HG03196 (cell line): ENCODE measurements around the gene ELANE.

Source experiments
- ATAC-seq: cut with Tn5 transposase; IDR thresholded peaks from one replicate; pipeline ENCODE4 v1.9.1; 2021; ENCODE audit not compliant: unreplicated experiment

ELANE gene

GRCh38 chr19:861141-861755 is 9.1 kb downstream of the ELANE start:
- ATAC-seq = no peak

- ATAC-seq = no peak
Observed at GRCh38 chr19:861756-862580, 9.9 kb downstream of the ELANE start.

DNA sequence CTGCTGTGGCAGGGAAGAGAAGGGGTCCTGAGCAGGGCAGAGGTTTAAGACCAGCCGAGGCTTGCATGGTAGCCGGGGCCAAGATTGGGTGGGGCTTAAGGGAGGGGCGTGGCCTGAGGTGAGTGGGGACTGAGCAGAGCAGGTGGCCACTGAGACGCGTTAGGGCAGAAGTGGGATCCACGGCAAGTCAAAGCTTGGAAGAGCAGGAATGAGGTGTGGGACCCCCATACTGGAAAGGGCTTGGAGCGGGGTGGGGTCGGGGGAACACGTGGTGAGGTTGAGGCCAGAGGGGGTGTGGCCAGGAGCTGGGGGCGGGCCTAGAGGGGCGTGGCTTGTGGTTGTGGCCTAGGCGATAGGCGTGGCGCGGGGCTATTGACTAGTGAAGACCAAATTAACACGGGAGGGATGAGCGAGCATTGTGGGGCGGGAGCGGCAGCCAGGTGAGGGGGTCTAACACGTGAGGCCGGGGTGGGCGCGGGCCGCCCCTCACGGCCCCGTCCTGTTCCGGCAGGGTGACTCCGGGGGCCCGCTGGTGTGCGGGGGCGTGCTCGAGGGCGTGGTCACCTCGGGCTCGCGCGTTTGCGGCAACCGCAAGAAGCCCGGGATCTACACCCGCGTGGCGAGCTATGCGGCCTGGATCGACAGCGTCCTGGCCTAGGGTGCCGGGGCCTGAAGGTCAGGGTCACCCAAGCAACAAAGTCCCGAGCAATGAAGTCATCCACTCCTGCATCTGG is 10.6 kb downstream of the ELANE start:
- ATAC-seq = no peak

DNA sequence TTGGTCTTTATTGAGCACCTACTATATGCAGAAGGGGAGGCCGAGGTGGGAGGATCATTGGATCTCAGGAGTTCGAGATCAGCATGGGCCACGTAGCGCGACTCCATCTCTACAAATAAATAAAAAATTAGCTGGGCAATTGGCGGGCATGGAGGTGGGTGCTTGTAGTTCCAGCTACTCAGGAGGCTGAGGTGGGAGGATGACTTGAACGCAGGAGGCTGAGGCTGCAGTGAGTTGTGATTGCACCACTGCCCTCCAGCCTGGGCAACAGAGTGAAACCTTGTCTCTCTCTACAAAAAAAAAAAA is 11.2 kb downstream of the ELANE start:
- ATAC-seq = no peak

- ATAC-seq = no peak
Observed at GRCh38 chr19:866769-867300, 14.7 kb downstream of the ELANE start.

DNA sequence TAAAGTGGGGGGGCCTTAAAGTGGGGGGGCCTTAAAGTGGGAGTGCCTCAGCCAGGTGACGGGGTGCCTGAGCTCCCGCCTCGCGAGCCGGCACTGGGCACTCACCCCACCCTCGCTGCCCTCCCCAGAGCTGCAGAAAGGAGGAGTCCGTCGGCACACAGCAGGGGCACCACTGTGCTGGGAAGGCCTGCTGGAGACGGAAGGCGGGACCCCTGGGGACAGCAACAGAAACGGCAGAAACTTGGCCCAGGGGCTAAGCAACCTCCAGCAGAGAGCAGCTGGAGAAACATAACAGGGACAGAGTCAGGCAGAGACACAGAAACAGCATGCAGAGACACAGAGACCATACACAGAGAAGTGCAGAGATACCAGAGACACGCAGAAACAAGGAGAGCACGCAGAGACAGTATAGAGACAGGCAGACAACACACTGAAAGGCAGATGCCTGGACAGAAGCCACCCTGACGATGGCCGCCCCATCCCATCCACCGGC is 15.2 kb downstream of the ELANE start:
- ATAC-seq = no peak

GRCh38 chr19:867855-868457 is 15.9 kb downstream of the ELANE start:
- ATAC-seq = no peak

DNA sequence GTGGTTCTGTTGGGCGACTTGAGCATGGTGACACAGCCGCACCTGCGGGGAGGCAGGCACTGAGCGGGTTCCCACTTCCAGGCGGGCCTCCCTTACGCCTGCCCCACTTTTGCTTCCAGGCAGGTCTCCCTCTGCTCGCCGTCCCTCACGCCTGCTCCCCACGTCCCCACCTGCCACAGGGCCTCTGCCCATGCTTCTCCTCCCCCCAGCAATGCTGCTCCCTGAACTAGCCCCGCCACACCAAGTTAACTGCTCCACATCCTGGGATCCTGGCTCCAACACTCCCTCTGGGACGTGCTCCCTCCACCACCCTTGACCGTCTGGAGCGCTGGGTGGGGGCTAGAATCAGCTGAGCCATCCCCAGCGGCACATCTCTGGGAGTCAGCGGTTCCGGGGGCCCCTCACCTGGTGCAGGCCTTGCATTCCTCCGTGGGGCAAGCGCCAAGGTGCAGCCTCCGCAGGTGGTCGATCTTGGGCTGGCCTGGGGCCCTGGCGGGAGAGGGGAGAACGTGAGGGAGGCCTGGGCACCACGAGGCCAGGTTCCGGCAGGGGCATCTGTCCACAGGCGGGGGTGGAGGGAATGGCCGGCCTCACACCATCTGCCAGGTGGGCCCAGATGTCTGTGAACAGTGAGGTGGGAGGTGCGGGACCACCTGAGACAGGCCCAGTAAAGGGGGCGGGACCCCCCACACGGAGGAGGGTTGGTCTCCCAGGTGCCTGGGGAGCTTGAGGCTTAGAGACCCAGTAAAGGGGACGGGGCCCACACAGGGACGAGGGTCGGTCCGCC is 16.5 kb downstream of the ELANE start:
- ATAC-seq = no peak

DNA sequence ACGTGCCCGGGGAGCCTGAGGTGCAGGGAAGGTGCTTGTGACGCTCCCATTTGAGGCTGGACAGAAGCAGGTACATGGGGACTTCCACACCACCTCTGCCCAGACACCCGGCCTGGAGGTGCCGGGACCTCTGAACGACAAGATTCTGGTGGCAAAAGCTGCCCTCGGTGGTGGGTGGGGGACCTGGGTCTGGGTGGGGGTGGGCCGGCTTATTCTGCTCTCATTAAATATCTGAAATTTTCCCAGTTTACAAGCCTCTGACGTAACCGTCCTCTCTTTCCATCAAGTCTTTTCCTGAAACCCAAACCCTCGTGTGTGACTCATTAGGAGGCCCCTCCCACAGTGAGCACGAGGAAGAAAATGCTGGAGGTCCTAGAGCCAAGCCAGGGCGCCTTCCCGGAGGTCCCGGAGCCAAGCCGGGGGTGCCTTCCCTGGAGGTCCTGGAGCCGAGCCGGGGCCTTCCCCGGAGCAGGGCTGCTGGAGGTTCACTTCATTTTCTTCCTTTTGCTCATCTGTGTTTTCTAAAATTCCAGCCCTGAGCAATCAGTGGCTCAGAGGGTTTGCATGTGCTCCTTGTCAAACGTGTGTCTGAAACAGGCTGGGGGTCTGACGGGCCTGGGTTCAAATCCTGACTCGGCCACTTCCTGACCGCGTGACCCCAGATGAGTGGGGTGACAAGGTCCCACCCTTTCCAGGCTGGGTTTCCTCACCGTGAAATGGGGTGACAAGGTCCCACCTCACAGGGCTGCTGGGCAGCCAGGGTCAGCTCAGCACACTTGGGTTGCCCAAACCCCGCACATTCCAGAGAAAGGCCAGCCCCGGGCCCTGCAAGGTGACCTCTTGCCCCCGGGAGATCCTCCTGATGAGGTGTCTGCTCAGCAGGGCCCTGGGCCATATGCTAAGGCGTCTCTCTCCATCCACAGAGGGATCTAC is 17.4 kb downstream of the ELANE start:
- no peak for ATAC-seq

DNA sequence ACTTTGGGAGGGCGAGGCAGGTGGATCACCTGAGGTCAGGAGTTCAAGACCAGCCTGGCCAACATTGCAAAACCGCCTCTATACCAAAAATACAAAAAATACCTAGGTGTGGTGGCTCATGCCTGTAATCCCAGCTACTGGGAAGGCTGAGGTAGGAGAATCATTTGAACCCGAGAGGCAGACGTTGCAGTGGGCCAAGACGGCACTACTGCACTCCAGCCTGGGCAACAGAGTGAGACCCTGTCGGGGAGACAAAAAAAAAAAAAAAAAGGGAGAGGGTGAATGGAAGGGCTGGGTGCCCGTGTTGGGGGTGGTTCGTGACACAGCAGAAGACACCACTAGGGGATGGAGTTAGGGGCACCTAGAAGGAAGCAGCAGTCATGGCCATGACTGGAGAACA is 18.2 kb downstream of the ELANE start:
- no peak for ATAC-seq

- no peak for ATAC-seq
Observed at GRCh38 chr19:870963-871401, 18.9 kb downstream of the ELANE start.

GRCh38 chr19:871446-872265 is 19.6 kb downstream of the ELANE start:
- no peak for ATAC-seq

DNA sequence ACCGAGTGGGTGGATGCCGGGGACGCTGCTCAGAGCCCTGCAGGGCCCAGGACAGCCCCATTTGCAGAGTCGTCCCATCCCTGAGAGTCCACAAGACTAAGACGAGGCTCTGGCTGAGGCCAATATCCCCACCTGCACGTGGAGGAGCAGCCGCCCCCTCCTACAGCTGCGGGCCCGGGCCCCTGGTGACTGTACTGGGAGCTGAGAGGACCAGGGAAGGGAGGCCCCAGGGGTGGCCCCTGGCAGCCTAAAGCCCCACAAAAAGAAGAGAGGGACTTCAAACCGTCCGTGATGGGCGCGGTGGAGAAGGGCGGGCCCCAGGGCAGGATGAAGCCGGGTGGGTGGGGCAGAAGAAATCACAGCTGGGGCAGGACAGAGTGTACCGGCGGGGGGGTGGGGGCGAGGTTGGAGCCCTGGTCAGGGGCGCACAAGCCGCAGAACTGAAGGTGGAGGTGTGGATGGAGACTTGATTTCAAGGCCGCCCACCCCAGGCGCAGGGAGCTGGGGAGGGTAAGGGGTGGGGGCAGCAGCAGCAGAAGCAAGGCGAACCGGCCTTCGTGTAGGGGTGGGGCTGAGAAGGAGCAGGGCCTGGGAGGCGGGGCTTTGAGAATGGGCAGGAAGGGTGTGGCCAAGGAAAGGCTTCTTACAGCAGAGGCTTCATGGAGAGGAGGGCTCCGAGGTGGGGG is 20.3 kb downstream of the ELANE start:
- ATAC-seq = no peak

- no peak for ATAC-seq
Observed at GRCh38 chr19:873084-873483, 21.0 kb downstream of the ELANE start.

- ATAC-seq = no peak
Observed at GRCh38 chr19:873561-874041, 21.5 kb downstream of the ELANE start.

- ATAC-seq = no peak
Observed at GRCh38 chr19:875265-875879, 23.3 kb downstream of the ELANE start.

- no peak for ATAC-seq
Observed at GRCh38 chr19:876089-876488, 24.0 kb downstream of the ELANE start.
